Neural cell (in vitro differentiated cells): ENCODE data around the gene ZNF195. TPM values are rescaled to one million over a fixed set of nuclear protein-coding genes. Genes with fewer than 3 reads are reported as not detected.
A peak's percentile ranks its signal among the peaks of the same experiment; 100 is the strongest.

Experiments
- H2AFZ ChIP-seq: fragments of 200-600, 300-800 bp; sonication (generic), shearing (Covaris generic); 2 replicates; pipeline ENCODE4 v1.6.0; 2014; ENCODE audit warnings: low read depth, mild to moderate bottlenecking, antibody characterized with exemption, low read length, moderate library complexity
- H3F3A ChIP-seq: fragments of 200-600 bp; shearing (Covaris generic); 2 replicates; pipeline ENCODE4 v1.6.1; 2016; ENCODE audit warnings: mild to moderate bottlenecking, moderate library complexity, mixed read lengths, antibody characterized with exemption, low read length; ENCODE audit not compliant: insufficient read depth, poor library complexity, severe bottlenecking
- H3K27ac ChIP-seq: fragments of 200-600, 300-800 bp; sonication (generic), shearing (Covaris generic); 2 replicates; pipeline ENCODE4 v1.5.1; 2014; ENCODE audit warnings: mild to moderate bottlenecking, low read length, moderate library complexity
- H3K27me3 ChIP-seq: fragments of 300-800, 200-600 bp; sonication (generic), shearing (Covaris generic); 2 replicates; pipeline ENCODE4 v1.6.0; 2014; ENCODE audit warnings: mild to moderate bottlenecking, low read depth, low read length, moderate library complexity; ENCODE audit not compliant: insufficient read depth
- H3K36me3 ChIP-seq: fragments of 300-800, 200-600 bp; sonication (generic), shearing (Covaris generic); 2 replicates; pipeline ENCODE4 v1.5.1; 2014; ENCODE audit warnings: mild to moderate bottlenecking, antibody characterized with exemption, low read length, moderate library complexity; ENCODE audit not compliant: insufficient read depth
- H3K4me2 ChIP-seq: fragments of 300-800, 200-600 bp; sonication (generic), shearing (Covaris generic); 2 replicates; pipeline ENCODE4 v1.6.0; 2014; ENCODE audit warnings: mild to moderate bottlenecking, low read length
- H3K4me3 ChIP-seq: fragments of 300-800, 200-600 bp; sonication (generic), shearing (Covaris generic); 2 replicates; pipeline ENCODE4 v1.5.1; 2014; ENCODE audit warnings: mild to moderate bottlenecking, low read length, moderate library complexity
- H3K79me2 ChIP-seq: fragments of 200-600 bp; shearing (Covaris generic); replicated peaks from 2 replicates; pipeline ENCODE4 v1.6.0; 2014; ENCODE audit warnings: mild to moderate bottlenecking, low read length, moderate library complexity; ENCODE audit not compliant: insufficient read depth
- H3K9ac ChIP-seq: fragments of 300-800, 200-600 bp; sonication (generic), shearing (Covaris generic); 2 replicates; pipeline ENCODE4 v1.6.1; 2016; ENCODE audit warnings: mild to moderate bottlenecking, low read length, mixed read lengths
- H3K9me2 ChIP-seq: fragments of 200-600 bp; shearing (Covaris generic); 2 replicates; pipeline ENCODE4 v1.6.1; 2016; ENCODE audit warnings: mild to moderate bottlenecking, low read length, mixed read lengths; ENCODE audit not compliant: insufficient read depth
- H3K9me3 ChIP-seq: fragments of 200-600, 300-800 bp; sonication (generic), shearing (Covaris generic); 2 replicates; pipeline ENCODE4 v1.6.1; 2016; ENCODE audit warnings: mild to moderate bottlenecking, mixed run types, low read length, moderate library complexity, mixed read lengths
- H4K20me1 ChIP-seq: fragments of 200-600 bp; shearing (Covaris generic); 2 replicates; pipeline ENCODE4 v1.6.1; 2016; ENCODE audit warnings: mild to moderate bottlenecking, mixed run types; ENCODE audit not compliant: insufficient read depth
- CTCF ChIP-seq: fragments of 450-650 bp; IDR thresholded peaks from 2 replicates; pipeline ENCODE4 v1.5.1; 2014; ENCODE audit warnings: antibody characterized with exemption, mild to moderate bottlenecking, moderate library complexity; ENCODE audit not compliant: poor library complexity, severe bottlenecking
- EP300 ChIP-seq: fragments of 450-650 bp; conservative IDR thresholded peaks from 2 replicates; pipeline ENCODE4 v1.6.1; 2014; ENCODE audit warnings: antibody characterized with exemption, mild to moderate bottlenecking, moderate library complexity; ENCODE audit not compliant: poor library complexity, severe bottlenecking
- EZH2 ChIP-seq: fragments of 200-600, 300-800 bp; shearing (Covaris generic), sonication (generic); IDR thresholded peaks from 2 replicates; pipeline ENCODE4 v1.6.1; 2014; ENCODE audit warnings: antibody characterized with exemption, low read length, borderline replicate concordance, mild to moderate bottlenecking; ENCODE audit not compliant: insufficient read depth, poor library complexity, severe bottlenecking
- MXI1 ChIP-seq: fragments of 450-650 bp; conservative IDR thresholded peaks from 2 replicates; pipeline ENCODE4 v1.6.1; 2014; ENCODE audit warnings: antibody characterized with exemption, mild to moderate bottlenecking; ENCODE audit not compliant: poor library complexity, severe bottlenecking
- POLR2AphosphoS5 ChIP-seq: IDR thresholded peaks from 2 replicates; pipeline ENCODE4 v1.6.1; 2012
- RAD21 ChIP-seq: fragments of 450-650 bp; conservative IDR thresholded peaks from 2 replicates; pipeline ENCODE4 v1.6.1; 2014; ENCODE audit warnings: antibody characterized with exemption, mild to moderate bottlenecking, moderate library complexity
- REST ChIP-seq: IDR thresholded peaks from 2 replicates; pipeline ENCODE4 v1.6.1; 2012; ENCODE audit warnings: borderline replicate concordance
- SMC3 ChIP-seq: fragments of 450-650 bp; conservative IDR thresholded peaks from 2 replicates; pipeline ENCODE4 v1.6.1; 2014; ENCODE audit warnings: antibody characterized with exemption, mild to moderate bottlenecking, moderate library complexity; ENCODE audit not compliant: poor library complexity
- TAF1 ChIP-seq: IDR thresholded peaks from 2 replicates; pipeline ENCODE4 v1.6.1; 2012; ENCODE audit warnings: low read depth
- polyA plus RNA-seq: library from polyadenylated mRNA; depleted of rRNA; stranded (reverse); fragments of >200 nt; gene quantifications from 2 replicates; pipeline ENCODE4 v1.2.3, GENCODE V29; 2014

ZNF195 gene
- polyA plus RNA-seq, 1 donor from 2014 or later: 101 TPM

- Histone ChIP-seq H3K4me3 (peak overlapping the region; percentile 43), H3K79me2 (peaks cover 30% of the 10 kb centered on the region), H3K9me3 (no peaks in the 10 kb centered on the region), H3K27ac (no peak overlapping the region), H3K9me2 (no peaks in the 10 kb centered on the region), H2AFZ (no peak overlapping the region), H3K27me3 (no peaks in the 10 kb centered on the region), H3F3A (no peaks in the 10 kb centered on the region), H3K36me3 (peaks cover 14% of the 10 kb centered on the region), H3K4me2 (no peak overlapping the region), H4K20me1 (no peaks in the 10 kb centered on the region), H3K9ac (no peak overlapping the region)
- TF ChIP-seq TAF1: no peak
Observed at GRCh38 chr11:3380706-3381545, 2.0 kb upstream of the ZNF195 start.

GRCh38 chr11:3375552-3375951 is 3.4 kb downstream of the ZNF195 start:
- TF ChIP-seq SMC3 (no peak), CTCF (no peak), TAF1 (no peak), POLR2AphosphoS5 (no peak), REST (no peak), EP300 (no peak), EZH2 (no peak), RAD21 (no peak), MXI1 (no peak)
- H4K20me1 ChIP-seq: no peaks in the 10 kb centered on the region
- no peak overlapping the region for H3K9ac ChIP-seq
- H3K27ac ChIP-seq: no peak overlapping the region
- peaks cover 81% of the 10 kb centered on the region for H3K79me2 ChIP-seq
- H3K4me3 ChIP-seq: peak overlapping the region; percentile 97
- H3F3A ChIP-seq: no peaks in the 10 kb centered on the region
- peak overlapping the region; percentile 9 for H3K4me2 ChIP-seq
- H3K9me3 ChIP-seq: no peaks in the 10 kb centered on the region
- no peak overlapping the region for H2AFZ ChIP-seq
- peaks cover 46% of the 10 kb centered on the region for H3K36me3 ChIP-seq
- H3K9me2 ChIP-seq: no peaks in the 10 kb centered on the region
- H3K27me3 ChIP-seq: no peaks in the 10 kb centered on the region
